VCaP (cell line): ENCODE results near the gene ZYG11B.
"Not testable (repeated sequence)": the region's sequence is repeated elsewhere in the genome, so short reads cannot be mapped to it uniquely, and the experiment has no call there.

Source experiments
- H3K27ac ChIP-seq: fragments of 450-650 bp; 2 replicates; pipeline ENCODE4 v1.5.1; 2017
- TF ChIP-seq, protein P1 (sequence below): fragments of 450-650 bp; conservative IDR thresholded peaks from 2 replicates; pipeline ENCODE4 v1.5.1; 2017; ENCODE audit warnings: mild to moderate bottlenecking, moderate library complexity

Gene ZYG11B

DNA sequence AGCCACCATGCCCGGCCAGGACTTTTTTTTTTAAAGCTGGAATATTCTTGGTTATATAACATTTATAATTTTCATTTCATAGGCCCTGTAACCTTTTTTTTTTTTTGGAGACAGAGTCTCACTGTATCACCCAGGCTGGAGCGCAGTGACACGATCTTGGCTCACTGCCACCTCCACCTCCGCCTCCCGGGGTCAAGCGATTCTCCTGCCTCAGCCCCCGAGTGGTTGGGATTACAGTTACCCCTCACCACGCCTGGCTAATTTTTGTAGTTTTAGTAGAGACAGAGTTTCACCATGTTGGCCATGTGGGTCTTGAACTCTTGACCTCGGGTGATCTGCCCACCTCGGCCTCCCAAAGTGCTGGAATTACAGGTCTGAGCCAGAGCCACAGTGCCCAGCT is 12.6 kb downstream of the ZYG11B start:
- no peak overlapping the region for H3K27ac ChIP-seq
- TF ChIP-seq, protein P1, sequence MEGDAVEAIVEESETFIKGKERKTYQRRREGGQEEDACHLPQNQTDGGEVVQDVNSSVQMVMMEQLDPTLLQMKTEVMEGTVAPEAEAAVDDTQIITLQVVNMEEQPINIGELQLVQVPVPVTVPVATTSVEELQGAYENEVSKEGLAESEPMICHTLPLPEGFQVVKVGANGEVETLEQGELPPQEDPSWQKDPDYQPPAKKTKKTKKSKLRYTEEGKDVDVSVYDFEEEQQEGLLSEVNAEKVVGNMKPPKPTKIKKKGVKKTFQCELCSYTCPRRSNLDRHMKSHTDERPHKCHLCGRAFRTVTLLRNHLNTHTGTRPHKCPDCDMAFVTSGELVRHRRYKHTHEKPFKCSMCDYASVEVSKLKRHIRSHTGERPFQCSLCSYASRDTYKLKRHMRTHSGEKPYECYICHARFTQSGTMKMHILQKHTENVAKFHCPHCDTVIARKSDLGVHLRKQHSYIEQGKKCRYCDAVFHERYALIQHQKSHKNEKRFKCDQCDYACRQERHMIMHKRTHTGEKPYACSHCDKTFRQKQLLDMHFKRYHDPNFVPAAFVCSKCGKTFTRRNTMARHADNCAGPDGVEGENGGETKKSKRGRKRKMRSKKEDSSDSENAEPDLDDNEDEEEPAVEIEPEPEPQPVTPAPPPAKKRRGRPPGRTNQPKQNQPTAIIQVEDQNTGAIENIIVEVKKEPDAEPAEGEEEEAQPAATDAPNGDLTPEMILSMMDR, result no peak

DNA sequence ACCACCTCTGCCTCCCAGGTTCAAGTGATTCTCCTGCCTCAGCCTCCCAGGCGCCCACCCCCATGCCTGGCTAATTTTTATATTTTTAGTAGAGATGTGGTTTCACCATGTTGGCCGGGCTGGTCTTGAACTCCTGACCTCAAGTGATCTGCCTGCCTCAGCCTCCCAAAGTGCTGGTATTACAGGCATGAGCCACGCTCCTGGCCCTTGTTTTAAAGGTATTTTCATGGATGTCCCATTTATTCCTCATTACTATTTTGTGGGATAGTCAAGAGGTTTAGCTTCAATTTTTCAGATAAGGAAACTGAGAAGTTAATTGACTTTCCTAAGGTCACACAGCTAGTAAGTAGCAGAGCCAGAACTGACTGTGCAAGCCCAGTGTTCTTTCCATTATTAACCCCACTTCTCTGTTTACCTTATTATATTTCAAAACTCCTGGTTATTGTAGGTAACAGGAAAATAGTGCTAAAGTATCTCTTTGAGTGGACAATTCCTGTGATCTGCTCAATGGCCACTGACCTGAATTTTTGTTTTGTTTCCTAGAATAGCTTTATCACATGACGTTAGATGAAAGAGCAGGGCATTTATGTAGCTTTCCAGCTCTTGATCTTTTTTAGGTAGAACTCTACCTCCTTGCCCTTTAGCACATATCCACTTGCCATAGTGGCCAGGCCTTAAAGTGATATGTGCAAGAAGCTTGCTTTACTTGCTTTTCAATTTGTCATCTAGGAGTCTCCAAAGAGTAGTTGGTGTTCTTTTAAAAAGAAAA is 13.6 kb downstream of the ZYG11B start:
- no peak overlapping the region for H3K27ac ChIP-seq
- TF ChIP-seq, protein P1, result no peak

DNA sequence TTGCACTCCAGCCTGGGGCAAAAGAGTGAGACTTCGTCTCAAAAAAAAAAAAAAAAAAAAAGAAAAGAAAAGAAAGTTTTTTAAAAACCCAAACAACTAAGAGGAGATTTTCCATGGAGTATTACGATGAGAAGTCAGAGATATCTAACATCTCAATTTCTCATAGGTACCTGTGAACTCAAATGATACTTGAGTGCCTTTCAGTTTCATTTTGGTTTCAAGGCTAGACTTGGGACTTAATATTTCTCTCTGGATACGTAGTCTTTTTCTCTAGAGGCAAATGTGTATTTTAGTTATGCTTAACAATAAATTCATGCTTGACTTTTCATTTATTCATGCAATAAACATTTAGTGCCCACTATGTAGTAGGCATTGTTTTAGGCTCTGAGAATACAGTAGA is 15.0 kb downstream of the ZYG11B start:
- no peak overlapping the region for H3K27ac ChIP-seq
- TF ChIP-seq, protein P1, result no peak

DNA sequence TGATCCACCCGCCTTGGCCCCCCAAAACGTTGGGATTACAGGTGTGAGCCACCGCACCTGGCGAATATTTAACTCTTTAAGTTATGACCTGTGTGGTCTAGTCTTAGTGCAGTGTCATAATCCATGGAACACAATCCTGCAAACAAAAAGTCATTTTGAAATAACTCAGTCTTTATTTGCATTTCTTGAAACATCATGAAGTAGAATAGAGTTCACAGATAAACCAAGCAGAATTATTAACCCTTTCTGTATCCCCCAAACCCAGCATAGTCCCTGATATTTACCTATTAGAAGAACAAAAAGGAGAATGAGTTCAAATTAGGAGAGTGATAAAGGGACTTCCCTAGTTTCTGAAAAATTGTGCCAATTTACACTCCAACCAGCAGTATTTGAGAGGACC is 19.9 kb downstream of the ZYG11B start:
- H3K27ac ChIP-seq, result no peak overlapping the region
- TF ChIP-seq, protein P1, result no peak

GRCh38 chr1:52747450-52747849 is 21.2 kb downstream of the ZYG11B start:
- TF ChIP-seq, protein P1, result no peak
- no peak overlapping the region for H3K27ac ChIP-seq

GRCh38 chr1:52748119-52748518 is 21.9 kb downstream of the ZYG11B start:
- H3K27ac ChIP-seq, result no peak overlapping the region
- TF ChIP-seq, protein P1, result peak; percentile 56

- not testable (repeated sequence) for H3K27ac ChIP-seq
Observed at GRCh38 chr1:52749496-52749895, 23.2 kb downstream of the ZYG11B start.

GRCh38 chr1:52750139-52750538 is 23.9 kb downstream of the ZYG11B start:
- not testable (repeated sequence) for H3K27ac ChIP-seq
